Fibroblast of gingiva (primary cell): ENCODE results near the gene PCSK9.
A peak's percentile ranks its signal among the peaks of the same experiment; 100 is the strongest.
"Not testable (repeated sequence)": the region's sequence is repeated elsewhere in the genome, so short reads cannot be mapped to it uniquely, and the experiment has no call there.

Experiments
- DNase-seq: peaks from one replicate; pipeline ENCODE4 v3.0.0-alpha.2; 2011; ENCODE audit warnings: low read depth

PCSK9 gene

GRCh38 chr1:55081188-55081904 is 42.0 kb downstream of the PCSK9 start:
- DNase-seq, result no peak

- DNase-seq, result peak; percentile 7
Measured at GRCh38 chr1:55081905-55082296, 42.6 kb downstream of the PCSK9 start.

GRCh38 chr1:55084257-55084656 is 44.9 kb downstream of the PCSK9 start:
- no peak for DNase-seq

- DNase-seq, result no peak
Measured at GRCh38 chr1:55087439-55087838, 48.1 kb downstream of the PCSK9 start.

- no peak for DNase-seq
Measured at GRCh38 chr1:55088413-55088812, 49.1 kb downstream of the PCSK9 start.

GRCh38 chr1:55089683-55090082 is 50.3 kb downstream of the PCSK9 start:
- DNase-seq, result no peak

GRCh38 chr1:55092475-55092874 is 53.1 kb downstream of the PCSK9 start:
- DNase-seq, result no peak

GRCh38 chr1:55095095-55095494 is 55.7 kb downstream of the PCSK9 start:
- no peak for DNase-seq

- DNase-seq, result no peak
Measured at GRCh38 chr1:55103891-55104290, 64.5 kb downstream of the PCSK9 start.

- DNase-seq, result no peak
Measured at GRCh38 chr1:55107101-55107500, 67.8 kb downstream of the PCSK9 start.

GRCh38 chr1:55109005-55109404 is 69.7 kb downstream of the PCSK9 start:
- DNase-seq, result not testable (repeated sequence)
